ENCODE measurements around the gene FRK.

The FRK gene

GRCh38 chr6:116022841-116023445 is 37.7 kb downstream of the FRK start:
- H3K4me3 ChIP-seq (ENCODE audit: low read depth, low read length) = no peak overlapping the region
- no peaks in the 10 kb centered on the region for H3K36me3 ChIP-seq (replicated peaks)
- H3K27me3 ChIP-seq (replicated peaks) = no peaks in the 10 kb centered on the region
- H3K27ac ChIP-seq = no peak overlapping the region
- TF ChIP-seq CTCF (IDR thresholded peaks at IDR 0.05; ENCODE audit: low read depth, low read length, missing control alignments) = no peak
- in situ Hi-C loops (cut with HindIII; ENCODE audit: low pct_ligation_motif_present, low sequenced_read_pairs) = no loop called here
- no peak for DNase-seq

- Histone ChIP-seq H3K36me3 (replicated peaks) (no peaks in the 10 kb centered on the region), H3K27ac (no peak overlapping the region), H3K4me3 (ENCODE audit: low read depth, low read length) (no peak overlapping the region), H3K27me3 (replicated peaks) (no peaks in the 10 kb centered on the region)
- no peak for TF ChIP-seq CTCF (IDR thresholded peaks at IDR 0.05; ENCODE audit: low read depth, low read length, missing control alignments)
- in situ Hi-C loops (cut with HindIII; ENCODE audit: low pct_ligation_motif_present, low sequenced_read_pairs) = no loop called here
- no peak for DNase-seq
These were observed 40.0 kb downstream of the FRK start for GRCh38 chr6:116020738-116021137.

GRCh38 chr6:116019428-116019827 is 41.3 kb downstream of the FRK start:
- in situ Hi-C loops (cut with HindIII; ENCODE audit: low pct_ligation_motif_present, low sequenced_read_pairs) = no loop called here
- H3K27ac ChIP-seq = no peak overlapping the region
- no peaks in the 10 kb centered on the region for H3K36me3 ChIP-seq (replicated peaks)
- no peak for TF ChIP-seq CTCF (IDR thresholded peaks at IDR 0.05; ENCODE audit: low read depth, low read length, missing control alignments)
- DNase-seq = no peak
- no peaks in the 10 kb centered on the region for H3K27me3 ChIP-seq (replicated peaks)
- no peak overlapping the region for H3K4me3 ChIP-seq (ENCODE audit: low read depth, low read length)

- no peak for DNase-seq
- H3K4me3 ChIP-seq (ENCODE audit: low read depth, low read length) = no peak overlapping the region
- no peak overlapping the region for H3K27ac ChIP-seq
- no peaks in the 10 kb centered on the region for H3K36me3 ChIP-seq (replicated peaks)
- in situ Hi-C loops (cut with HindIII; ENCODE audit: low pct_ligation_motif_present, low sequenced_read_pairs) = no loop called here
- H3K27me3 ChIP-seq (replicated peaks) = no peaks in the 10 kb centered on the region
- TF ChIP-seq CTCF (IDR thresholded peaks at IDR 0.05; ENCODE audit: low read depth, low read length, missing control alignments) = no peak
These were observed 41.7 kb downstream of the FRK start for GRCh38 chr6:116018976-116019375.

- no peak overlapping the region for H3K27ac ChIP-seq
- no peak for TF ChIP-seq CTCF (IDR thresholded peaks at IDR 0.05; ENCODE audit: low read depth, low read length, missing control alignments)
- in situ Hi-C loops (cut with HindIII; ENCODE audit: low pct_ligation_motif_present, low sequenced_read_pairs) = no loop called here
- H3K4me3 ChIP-seq (ENCODE audit: low read depth, low read length) = no peak overlapping the region
- H3K27me3 ChIP-seq (replicated peaks) = no peaks in the 10 kb centered on the region
- no peaks in the 10 kb centered on the region for H3K36me3 ChIP-seq (replicated peaks)
- DNase-seq = no peak
These were observed 43.0 kb downstream of the FRK start for GRCh38 chr6:116017546-116018295.

Measured in brain microvascular endothelial cell (primary cell).